ENCODE data around the gene ACTG2.

ACTG2 gene

DNA sequence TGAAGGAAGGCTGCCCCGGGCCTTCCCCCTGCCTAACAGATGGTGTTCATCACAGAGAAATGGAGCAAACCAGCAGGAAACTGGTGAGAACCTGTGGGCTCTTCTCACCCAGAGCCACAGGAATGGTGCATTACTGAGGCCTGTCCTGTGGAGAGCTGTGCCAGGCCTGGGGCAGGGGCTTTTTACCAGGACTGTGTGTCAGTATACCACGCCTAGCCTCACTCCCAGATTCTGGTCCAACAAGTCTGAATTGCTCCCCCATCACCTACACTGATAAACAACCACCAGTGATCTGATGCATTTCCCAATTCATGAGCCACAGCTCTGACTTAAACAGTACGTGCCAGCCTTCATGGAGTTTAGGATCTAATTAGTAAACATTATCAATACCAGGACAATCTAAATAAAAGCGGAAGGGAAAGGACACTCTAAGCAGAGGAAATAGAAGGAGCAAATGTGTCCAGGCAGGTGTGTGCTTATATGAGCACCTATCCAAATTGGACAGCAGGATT lies 24.9 kb downstream of the ACTG2 start:
- H3K4me3 ChIP-seq (ENCODE audit: low read depth, low read length) = no peak overlapping the region
- TF ChIP-seq, protein P1, sequence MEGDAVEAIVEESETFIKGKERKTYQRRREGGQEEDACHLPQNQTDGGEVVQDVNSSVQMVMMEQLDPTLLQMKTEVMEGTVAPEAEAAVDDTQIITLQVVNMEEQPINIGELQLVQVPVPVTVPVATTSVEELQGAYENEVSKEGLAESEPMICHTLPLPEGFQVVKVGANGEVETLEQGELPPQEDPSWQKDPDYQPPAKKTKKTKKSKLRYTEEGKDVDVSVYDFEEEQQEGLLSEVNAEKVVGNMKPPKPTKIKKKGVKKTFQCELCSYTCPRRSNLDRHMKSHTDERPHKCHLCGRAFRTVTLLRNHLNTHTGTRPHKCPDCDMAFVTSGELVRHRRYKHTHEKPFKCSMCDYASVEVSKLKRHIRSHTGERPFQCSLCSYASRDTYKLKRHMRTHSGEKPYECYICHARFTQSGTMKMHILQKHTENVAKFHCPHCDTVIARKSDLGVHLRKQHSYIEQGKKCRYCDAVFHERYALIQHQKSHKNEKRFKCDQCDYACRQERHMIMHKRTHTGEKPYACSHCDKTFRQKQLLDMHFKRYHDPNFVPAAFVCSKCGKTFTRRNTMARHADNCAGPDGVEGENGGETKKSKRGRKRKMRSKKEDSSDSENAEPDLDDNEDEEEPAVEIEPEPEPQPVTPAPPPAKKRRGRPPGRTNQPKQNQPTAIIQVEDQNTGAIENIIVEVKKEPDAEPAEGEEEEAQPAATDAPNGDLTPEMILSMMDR (IDR thresholded peaks at IDR 0.05; ENCODE audit: low read depth, low read length) = no peak
- in situ Hi-C loops (cut with HindIII; ENCODE audit: low sequenced_read_pairs) = no loop called here
- DNase-seq (ENCODE audit: low read depth, low spot score) = no peak

DNA sequence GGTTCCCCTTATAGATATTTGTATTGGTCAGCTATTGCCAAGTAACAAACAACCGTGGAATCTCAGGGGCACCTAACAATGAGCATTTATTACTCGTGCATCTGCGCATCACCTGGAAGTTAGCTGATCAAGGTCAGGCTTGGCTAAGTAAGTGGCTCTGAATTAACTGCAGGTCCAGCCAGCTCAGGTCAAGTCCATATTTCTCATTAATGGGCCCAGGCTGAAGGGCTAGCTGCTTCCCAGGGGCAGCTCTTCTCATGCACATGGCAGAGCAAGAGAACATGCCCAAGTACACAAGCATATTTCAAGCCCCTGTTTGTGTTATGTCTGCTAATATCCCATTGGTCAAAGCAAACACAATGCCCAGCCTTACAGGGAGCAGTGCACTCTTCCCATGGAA lies 26.0 kb downstream of the ACTG2 start:
- TF ChIP-seq, protein P1 (IDR thresholded peaks at IDR 0.05; ENCODE audit: low read depth, low read length) = no peak
- DNase-seq (ENCODE audit: low read depth, low spot score) = no peak
- in situ Hi-C loops (cut with HindIII; ENCODE audit: low sequenced_read_pairs) = no loop called here
- no peak overlapping the region for H3K4me3 ChIP-seq (ENCODE audit: low read depth, low read length)

DNA sequence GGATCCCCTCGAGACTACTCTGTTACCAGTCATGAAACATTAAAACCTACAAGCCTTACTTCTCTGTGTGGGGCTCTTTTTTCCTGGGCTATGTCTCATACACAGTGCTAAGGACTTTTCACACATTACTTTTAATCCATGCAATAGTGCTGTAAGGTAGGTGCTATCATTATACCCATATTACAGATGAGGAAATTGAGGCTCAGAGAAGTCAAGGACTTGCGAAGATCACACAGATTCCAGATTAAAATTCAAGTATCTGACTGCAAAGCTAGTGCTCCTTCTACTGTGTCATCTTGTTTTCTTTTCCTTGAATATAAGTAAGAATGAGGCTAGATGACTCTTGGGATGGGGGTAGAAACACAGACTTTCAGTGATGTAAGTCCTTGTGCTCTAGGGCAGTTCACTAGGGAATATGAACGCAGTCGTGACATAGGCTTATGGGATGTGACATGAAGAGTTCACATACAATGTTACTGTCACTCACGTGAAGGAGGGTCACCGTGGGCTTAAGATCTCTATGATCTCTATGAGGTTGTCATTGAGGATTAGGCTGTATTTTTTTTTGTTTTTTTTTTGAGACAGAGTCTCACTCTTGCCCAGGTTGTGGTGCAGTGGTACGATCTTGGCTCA lies 26.9 kb downstream of the ACTG2 start:
- no peak overlapping the region for H3K4me3 ChIP-seq (ENCODE audit: low read depth, low read length)
- in situ Hi-C loops (cut with HindIII; ENCODE audit: low sequenced_read_pairs) = no loop called here
- TF ChIP-seq, protein P1 (IDR thresholded peaks at IDR 0.05; ENCODE audit: low read depth, low read length) = no peak
- no peak for DNase-seq (ENCODE audit: low read depth, low spot score)

DNA sequence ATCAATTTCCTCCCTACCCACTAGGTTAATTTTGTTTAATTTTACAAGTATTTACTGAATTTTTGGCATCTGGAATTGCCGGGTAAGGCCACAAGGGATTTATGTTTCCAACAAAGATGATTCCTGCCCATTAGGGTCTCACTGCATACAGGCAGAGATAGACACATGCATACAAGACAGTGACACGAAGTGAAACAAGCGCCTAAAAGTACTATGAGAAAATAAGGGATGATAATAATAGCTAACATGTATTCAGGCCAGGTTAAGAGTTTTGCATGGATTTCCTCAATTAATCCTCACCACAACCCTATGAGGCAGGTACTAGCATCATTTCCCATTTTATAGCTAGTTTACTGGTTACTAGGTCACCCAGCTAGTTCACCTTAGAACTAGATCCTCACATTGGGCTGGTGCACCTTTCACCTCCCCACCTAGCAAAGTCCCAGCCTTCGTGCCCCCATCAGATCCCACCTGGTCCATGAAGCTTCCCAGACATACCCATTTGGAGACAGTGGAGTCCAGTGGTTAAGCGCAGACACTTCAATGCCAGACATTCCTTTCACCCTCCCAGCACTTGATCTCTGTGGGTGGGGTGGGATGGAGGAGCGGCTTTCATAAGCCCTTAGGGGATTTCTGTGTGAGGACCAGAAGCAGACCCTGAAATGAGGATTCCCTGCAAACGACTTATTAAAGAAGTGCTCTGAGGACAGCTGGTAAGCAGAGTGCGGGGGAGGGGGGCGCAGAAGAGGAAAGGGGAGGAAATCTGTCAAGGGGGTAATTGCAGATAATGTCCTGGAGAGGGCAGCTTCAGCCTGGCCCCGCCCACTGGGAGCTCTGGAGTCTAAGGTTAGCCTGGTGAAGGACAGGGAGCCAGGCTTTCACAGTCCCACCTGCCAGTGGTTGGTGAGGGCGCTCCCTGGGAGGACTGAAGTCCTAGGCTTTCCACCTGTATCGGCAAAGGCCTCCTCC lies 28.1 kb downstream of the ACTG2 start:
- in situ Hi-C loops (cut with HindIII; ENCODE audit: low sequenced_read_pairs) = no loop called here
- TF ChIP-seq, protein P1 (IDR thresholded peaks at IDR 0.05; ENCODE audit: low read depth, low read length) = peak; percentile 37
- no peak overlapping the region for H3K4me3 ChIP-seq (ENCODE audit: low read depth, low read length)
- no peak for DNase-seq (ENCODE audit: low read depth, low spot score)

DNA sequence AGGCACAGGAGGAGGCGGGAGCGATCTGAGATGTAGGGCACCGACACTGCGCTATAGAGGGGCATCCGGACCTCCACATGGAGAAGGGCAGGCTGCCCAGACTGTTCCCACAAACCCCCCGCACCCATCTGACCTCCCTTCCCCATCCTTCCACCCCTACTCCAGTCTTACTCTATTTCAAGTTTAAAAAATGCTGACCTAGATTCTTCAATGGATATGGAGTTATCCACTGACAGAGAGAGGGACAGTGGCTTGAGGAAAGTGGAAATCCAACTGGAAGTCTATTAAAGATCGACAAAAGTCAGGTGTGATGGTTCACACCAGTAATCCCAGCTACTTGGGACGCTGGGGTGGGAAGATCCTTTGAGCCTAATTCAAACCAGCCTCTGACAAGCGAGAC lies 28.8 kb downstream of the ACTG2 start:
- no peak for DNase-seq (ENCODE audit: low read depth, low spot score)
- no peak overlapping the region for H3K4me3 ChIP-seq (ENCODE audit: low read depth, low read length)
- in situ Hi-C loops (cut with HindIII; ENCODE audit: low sequenced_read_pairs) = no loop called here
- TF ChIP-seq, protein P1 (IDR thresholded peaks at IDR 0.05; ENCODE audit: low read depth, low read length) = no peak

DNA sequence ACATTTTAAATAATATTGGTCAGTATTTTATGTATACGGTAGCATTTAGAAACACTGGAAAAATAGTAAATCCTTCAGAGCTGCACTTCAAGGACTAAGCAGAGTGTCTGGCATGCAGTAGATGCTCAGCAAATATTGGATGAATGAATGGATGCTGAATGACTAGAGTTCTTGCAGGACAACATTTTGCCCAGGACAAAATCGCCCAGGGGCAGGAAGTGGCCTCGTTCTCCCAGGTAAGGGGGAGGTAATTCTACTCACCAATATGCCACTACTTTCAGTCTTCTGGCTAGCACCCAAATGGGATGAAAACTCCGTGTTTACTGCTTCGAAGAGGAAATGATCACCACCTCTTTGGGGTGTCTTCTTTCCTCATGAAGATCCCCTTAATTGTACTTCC lies 29.9 kb downstream of the ACTG2 start:
- no peak overlapping the region for H3K4me3 ChIP-seq (ENCODE audit: low read depth, low read length)
- in situ Hi-C loops (cut with HindIII; ENCODE audit: low sequenced_read_pairs) = no loop called here
- TF ChIP-seq, protein P1 (IDR thresholded peaks at IDR 0.05; ENCODE audit: low read depth, low read length) = no peak
- DNase-seq (ENCODE audit: low read depth, low spot score) = no peak

All from astrocyte of the spinal cord (primary cell).